Parathyroid adenoma (tissue), 2 donors: Measurements from ENCODE around the gene HOXC13.

ENCODE experiments used
- H2AFZ ChIP-seq: fragments of 300-600 bp; sonication (generic); one replicate; pipeline ENCODE4 v1.7.0; 2017; ENCODE audit warnings: antibody characterized with exemption, mild to moderate bottlenecking
- H3K27ac ChIP-seq: fragments of 300-600 bp; sonication (generic); one replicate; pipeline ENCODE4 v1.7.0; 2017
- H3K27me3 ChIP-seq: fragments of 300-600 bp; sonication (generic); one replicate; pipeline ENCODE4 v1.7.0; 2017; ENCODE audit warnings: low read length; ENCODE audit not compliant: control insufficient read depth, insufficient read depth
- H3K36me3 ChIP-seq: fragments of 300-600 bp; sonication (generic); one replicate; pipeline ENCODE4 v1.7.0; 2017; ENCODE audit warnings: low read length; ENCODE audit not compliant: control insufficient read depth, insufficient read depth
- H3K4me1 ChIP-seq: fragments of 300-600 bp; sonication (generic); one replicate; pipeline ENCODE4 v1.7.0; 2017; ENCODE audit warnings: control low read depth
- H3K4me2 ChIP-seq: fragments of 300-600 bp; sonication (generic); one replicate; pipeline ENCODE4 v1.7.0; 2017; ENCODE audit warnings: low read length
- H3K4me3 ChIP-seq: fragments of 300-600 bp; sonication (generic); one replicate; pipeline ENCODE4 v1.7.0; 2017; ENCODE audit warnings: low read depth, low read length
- H3K79me2 ChIP-seq: fragments of 300-600 bp; sonication (generic); one replicate; pipeline ENCODE4 v1.7.0; 2017; ENCODE audit warnings: control low read depth
- H3K9ac ChIP-seq: fragments of 300-600 bp; sonication (generic); one replicate; pipeline ENCODE4 v1.7.0; 2017; ENCODE audit warnings: mild to moderate bottlenecking
- H3K9me3 ChIP-seq: fragments of 300-600 bp; sonication (generic); one replicate; pipeline ENCODE4 v1.7.0; 2017; ENCODE audit warnings: low read length; ENCODE audit not compliant: control insufficient read depth
- CTCF ChIP-seq: fragments of 300-600 bp; sonication (generic); IDR thresholded peaks from one replicate; pipeline ENCODE4 v1.7.0; 2017; ENCODE audit warnings: antibody characterized with exemption, mild to moderate bottlenecking
- donor health status: primary hyperparathyroidism.

HOXC13 gene

GRCh38 chr12:53956914-53957536 lies 18.4 kb downstream of the HOXC13 start:
- no peak overlapping the region for H3K27ac ChIP-seq
- H3K36me3 ChIP-seq: no peaks in the 10 kb centered on the region
- H3K4me3 ChIP-seq: no peak overlapping the region
- H3K79me2 ChIP-seq: no peaks in the 10 kb centered on the region
- H3K9me3 ChIP-seq: no peaks in the 10 kb centered on the region
- TF ChIP-seq CTCF: no peak
- peaks cover 28% of the 10 kb centered on the region for H3K27me3 ChIP-seq
- no peak overlapping the region for H2AFZ ChIP-seq
- H3K9ac ChIP-seq: no peak overlapping the region
- H3K4me2 ChIP-seq: no peak overlapping the region
- no peaks in the 10 kb centered on the region for H3K4me1 ChIP-seq

GRCh38 chr12:53958128-53958527 lies 19.5 kb downstream of the HOXC13 start:
- TF ChIP-seq CTCF: no peak
- no peak overlapping the region for H2AFZ ChIP-seq
- H3K27me3 ChIP-seq: peaks cover 31% of the 10 kb centered on the region
- no peaks in the 10 kb centered on the region for H3K36me3 ChIP-seq
- H3K27ac ChIP-seq: no peak overlapping the region
- no peaks in the 10 kb centered on the region for H3K9me3 ChIP-seq
- H3K9ac ChIP-seq: no peak overlapping the region
- no peak overlapping the region for H3K4me2 ChIP-seq
- no peaks in the 10 kb centered on the region for H3K79me2 ChIP-seq
- no peaks in the 10 kb centered on the region for H3K4me1 ChIP-seq
- no peak overlapping the region for H3K4me3 ChIP-seq

- Histone ChIP-seq H3K27me3 (peaks cover 36% of the 10 kb centered on the region), H3K4me1 (no peaks in the 10 kb centered on the region), H3K4me2 (no peak overlapping the region), H3K79me2 (no peaks in the 10 kb centered on the region), H2AFZ (no peak overlapping the region), H3K4me3 (no peak overlapping the region), H3K9me3 (no peaks in the 10 kb centered on the region), H3K36me3 (no peaks in the 10 kb centered on the region), H3K9ac (no peak overlapping the region), H3K27ac (no peak overlapping the region)
- no peak for TF ChIP-seq CTCF
Observed at GRCh38 chr12:53959314-53959713, 20.7 kb downstream of the HOXC13 start.

- H3K79me2 ChIP-seq: no peaks in the 10 kb centered on the region
- peaks cover 34% of the 10 kb centered on the region for H3K27me3 ChIP-seq
- H3K27ac ChIP-seq: no peak overlapping the region
- H3K9ac ChIP-seq: no peak overlapping the region
- H3K4me1 ChIP-seq: no peaks in the 10 kb centered on the region
- H2AFZ ChIP-seq: no peak overlapping the region
- no peaks in the 10 kb centered on the region for H3K36me3 ChIP-seq
- H3K4me2 ChIP-seq: no peak overlapping the region
- H3K9me3 ChIP-seq: no peaks in the 10 kb centered on the region
- no peak for TF ChIP-seq CTCF
- H3K4me3 ChIP-seq: no peak overlapping the region
Observed at GRCh38 chr12:53960187-53961024, 21.8 kb downstream of the HOXC13 start.
